ENCODE data around the gene CARD11. TPM values are rescaled to one million over a fixed set of nuclear protein-coding genes. Genes with fewer than 3 reads are reported as not detected.

Gene CARD11
- total RNA-seq, 4 donors from 2014 or later = 0.24 to 0.38 (median 0.29) TPM; not detected in 1

DNA sequence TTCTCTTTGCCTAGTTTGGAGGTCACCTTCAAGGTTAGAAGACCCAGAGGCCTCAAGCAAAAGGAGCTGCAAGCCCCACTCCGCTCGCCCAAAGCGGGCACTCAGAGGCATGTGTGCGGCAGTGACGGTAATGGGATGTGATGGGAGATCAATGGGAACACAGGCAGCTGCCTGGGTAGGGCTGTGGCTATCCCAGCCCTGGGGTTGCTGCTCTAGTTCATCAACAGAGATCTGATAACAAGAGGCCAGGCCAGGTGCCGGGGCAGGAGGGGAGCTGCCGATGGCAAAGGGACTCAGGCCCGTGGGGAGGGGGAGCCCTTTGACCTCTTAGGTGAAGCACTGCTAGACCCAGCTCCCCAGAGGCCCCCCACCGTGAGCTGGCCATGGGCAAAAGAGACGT, 147.5 kb downstream of the CARD11 start:
- peaks cover 46% of the 10 kb centered on the region for H3K27me3 ChIP-seq

DNA sequence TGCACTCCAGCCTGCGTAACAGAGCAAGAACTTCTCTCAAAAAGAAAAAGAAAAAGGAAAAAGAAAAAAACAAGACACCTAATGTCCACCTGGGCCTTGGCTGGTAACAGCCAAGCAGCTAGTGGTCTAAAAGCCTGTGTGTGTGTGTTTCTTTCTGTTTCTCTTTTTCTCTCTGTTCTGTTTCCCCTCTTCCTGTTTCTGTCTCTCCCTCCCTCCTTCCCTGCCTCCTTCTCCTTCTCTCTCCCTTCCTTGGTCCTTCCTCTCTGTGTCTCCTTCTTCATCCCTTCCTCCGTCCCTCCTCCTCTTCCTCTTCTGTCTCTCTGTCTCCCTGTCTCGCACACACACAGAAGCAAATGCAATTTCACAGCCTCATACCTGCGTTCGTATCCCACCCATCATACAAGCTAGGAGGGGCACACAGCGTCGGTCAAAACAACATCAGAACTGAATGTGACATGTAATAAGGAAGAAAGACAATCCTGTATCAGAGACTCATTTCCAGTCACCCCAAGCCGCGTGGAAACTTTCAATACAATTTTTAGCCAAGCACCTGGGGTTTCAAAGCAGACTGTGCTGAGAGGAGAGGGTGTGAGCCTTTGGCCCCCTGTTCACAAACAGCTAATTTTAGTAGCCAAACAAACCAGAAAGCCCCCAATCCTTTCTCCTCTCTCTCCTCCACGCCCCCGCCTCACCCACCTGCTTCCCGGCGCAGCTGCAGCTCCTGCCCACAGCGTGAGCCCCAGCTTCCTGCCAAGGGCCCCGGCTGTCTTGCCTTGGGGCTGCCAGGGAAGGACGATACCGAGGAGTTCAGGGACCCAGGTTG, 149.3 kb downstream of the CARD11 start:
- 37% methylated on average over 15 of the region's 17 CpGs for WGBS
- no peak overlapping the region for H3K4me3 ChIP-seq
- TF ChIP-seq, protein P1, sequence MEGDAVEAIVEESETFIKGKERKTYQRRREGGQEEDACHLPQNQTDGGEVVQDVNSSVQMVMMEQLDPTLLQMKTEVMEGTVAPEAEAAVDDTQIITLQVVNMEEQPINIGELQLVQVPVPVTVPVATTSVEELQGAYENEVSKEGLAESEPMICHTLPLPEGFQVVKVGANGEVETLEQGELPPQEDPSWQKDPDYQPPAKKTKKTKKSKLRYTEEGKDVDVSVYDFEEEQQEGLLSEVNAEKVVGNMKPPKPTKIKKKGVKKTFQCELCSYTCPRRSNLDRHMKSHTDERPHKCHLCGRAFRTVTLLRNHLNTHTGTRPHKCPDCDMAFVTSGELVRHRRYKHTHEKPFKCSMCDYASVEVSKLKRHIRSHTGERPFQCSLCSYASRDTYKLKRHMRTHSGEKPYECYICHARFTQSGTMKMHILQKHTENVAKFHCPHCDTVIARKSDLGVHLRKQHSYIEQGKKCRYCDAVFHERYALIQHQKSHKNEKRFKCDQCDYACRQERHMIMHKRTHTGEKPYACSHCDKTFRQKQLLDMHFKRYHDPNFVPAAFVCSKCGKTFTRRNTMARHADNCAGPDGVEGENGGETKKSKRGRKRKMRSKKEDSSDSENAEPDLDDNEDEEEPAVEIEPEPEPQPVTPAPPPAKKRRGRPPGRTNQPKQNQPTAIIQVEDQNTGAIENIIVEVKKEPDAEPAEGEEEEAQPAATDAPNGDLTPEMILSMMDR (IDR thresholded peaks at IDR 0.05) = no peak
- no peak for TF ChIP-seq EP300 (IDR thresholded peaks at IDR 0.05)
- TF ChIP-seq POLR2A (IDR thresholded peaks at IDR 0.05) = no peak
- no peak for TF ChIP-seq POLR2AphosphoS5 (IDR thresholded peaks at IDR 0.05)
- no peaks in the 10 kb centered on the region for H3K4me1 ChIP-seq
- no peaks in the 10 kb centered on the region for H3K36me3 ChIP-seq
- peaks cover 48% of the 10 kb centered on the region for H3K27me3 ChIP-seq
- DNase-seq (ENCODE audit: low spot score in 2 of 2) = no peak
- H3K9me3 ChIP-seq = no peaks in the 10 kb centered on the region
- H3K27ac ChIP-seq = no peak overlapping the region

More for the DNA sequence above, 147.5 kb downstream of the CARD11 start:
- no peaks in the 10 kb centered on the region for H3K4me1 ChIP-seq
- TF ChIP-seq, protein P1 (IDR thresholded peaks at IDR 0.05) = no peak
- no peak for TF ChIP-seq POLR2A (IDR thresholded peaks at IDR 0.05)
- no peak for TF ChIP-seq EP300 (IDR thresholded peaks at IDR 0.05)
- no peak for TF ChIP-seq POLR2AphosphoS5 (IDR thresholded peaks at IDR 0.05)
- no peak overlapping the region for H3K4me3 ChIP-seq
- WGBS = 73% methylated on average over 10 of the region's 10 CpGs
- H3K36me3 ChIP-seq = no peaks in the 10 kb centered on the region
- H3K27ac ChIP-seq = no peak overlapping the region
- no peaks in the 10 kb centered on the region for H3K9me3 ChIP-seq
- DNase-seq (ENCODE audit: low spot score in 2 of 2) = no peak

DNA sequence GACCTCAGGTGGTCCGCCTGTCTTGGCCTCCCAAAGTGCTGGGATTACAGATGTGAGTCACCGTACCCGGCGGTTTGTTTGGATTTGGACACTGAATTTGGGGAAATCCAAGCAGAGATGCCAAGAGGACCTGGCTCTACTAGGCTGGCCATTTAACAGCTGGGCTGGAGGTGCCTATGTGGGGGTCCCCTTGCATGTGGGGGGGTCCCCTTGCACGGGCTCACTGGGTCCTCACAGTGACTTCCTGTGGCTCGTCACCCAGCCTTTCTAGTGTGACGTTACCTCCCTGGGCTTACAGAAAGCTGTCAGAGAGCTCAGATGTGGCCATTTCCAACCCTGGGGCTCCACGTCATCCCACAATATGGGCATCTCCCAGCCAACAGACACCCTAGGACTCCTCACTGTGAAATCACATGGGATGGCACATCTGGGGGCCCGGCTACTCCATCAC, 150.2 kb downstream of the CARD11 start:
- H3K9me3 ChIP-seq = no peaks in the 10 kb centered on the region
- no peak overlapping the region for H3K4me3 ChIP-seq
- no peaks in the 10 kb centered on the region for H3K4me1 ChIP-seq
- DNase-seq (ENCODE audit: low spot score in 2 of 2) = no peak
- H3K27me3 ChIP-seq = peaks cover 48% of the 10 kb centered on the region
- WGBS = 62% methylated on average over 8 of the region's 9 CpGs
- TF ChIP-seq POLR2A (IDR thresholded peaks at IDR 0.05) (no peak), POLR2AphosphoS5 (IDR thresholded peaks at IDR 0.05) (no peak), EP300 (IDR thresholded peaks at IDR 0.05) (no peak)
- TF ChIP-seq, protein P1 (IDR thresholded peaks at IDR 0.05) = no peak
- H3K36me3 ChIP-seq = no peaks in the 10 kb centered on the region
- H3K27ac ChIP-seq = no peak overlapping the region

DNA sequence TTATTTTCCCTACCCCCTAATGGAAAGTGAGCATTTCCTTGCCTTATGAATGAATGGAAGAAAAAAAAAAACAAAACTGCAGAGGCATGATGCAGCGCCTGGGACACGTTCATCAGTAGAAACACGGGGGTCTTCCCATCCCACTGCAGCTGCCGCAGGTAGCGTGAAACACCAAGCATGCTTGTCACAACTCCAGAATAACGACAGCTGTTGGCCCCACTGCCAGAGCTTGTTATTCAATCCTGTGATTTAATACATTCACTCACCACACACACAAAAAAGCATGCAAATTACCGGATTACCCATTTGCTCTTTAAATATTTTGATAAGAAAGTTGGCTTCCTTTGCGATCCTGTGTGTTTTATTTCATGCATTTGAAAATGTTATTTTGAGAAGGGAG, 151.1 kb downstream of the CARD11 start:
- TF ChIP-seq POLR2A (IDR thresholded peaks at IDR 0.05) (no peak), POLR2AphosphoS5 (IDR thresholded peaks at IDR 0.05) (no peak), EP300 (IDR thresholded peaks at IDR 0.05) (no peak)
- TF ChIP-seq, protein P1 (IDR thresholded peaks at IDR 0.05) = no peak
- no peak overlapping the region for H3K4me3 ChIP-seq
- H3K36me3 ChIP-seq = no peaks in the 10 kb centered on the region
- no peaks in the 10 kb centered on the region for H3K9me3 ChIP-seq
- H3K27ac ChIP-seq = no peak overlapping the region
- no peak for DNase-seq (ENCODE audit: low spot score in 2 of 2)
- H3K4me1 ChIP-seq = no peaks in the 10 kb centered on the region
- WGBS = 40% methylated on average over 8 of the region's 8 CpGs
- H3K27me3 ChIP-seq = peaks cover 45% of the 10 kb centered on the region

DNA sequence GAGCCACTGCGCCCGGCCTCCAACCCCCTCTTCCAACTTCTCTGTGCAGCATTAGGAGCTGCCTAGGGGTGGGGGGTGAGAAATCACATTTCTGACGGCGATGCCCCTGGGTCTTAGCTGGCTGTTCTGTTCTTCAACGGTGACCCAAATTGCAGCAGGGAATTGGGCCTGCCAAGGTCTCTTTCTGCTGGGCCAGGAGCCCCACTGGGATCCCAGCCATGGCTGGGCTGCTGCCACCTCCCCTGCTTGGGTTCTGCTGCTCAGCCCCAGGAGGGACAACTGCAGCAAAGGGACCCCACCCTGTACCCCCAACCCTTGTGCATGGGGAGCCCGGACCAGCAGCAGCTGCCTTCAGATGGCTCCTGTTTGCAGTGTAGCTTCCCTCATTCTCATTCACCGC, 155.9 kb downstream of the CARD11 start:
- Histone ChIP-seq H3K9me3 (no peaks in the 10 kb centered on the region), H3K36me3 (no peaks in the 10 kb centered on the region), H3K27me3 (peaks cover 8% of the 10 kb centered on the region), H3K4me1 (no peaks in the 10 kb centered on the region), H3K27ac (no peak overlapping the region), H3K4me3 (no peak overlapping the region)
- TF ChIP-seq POLR2A (IDR thresholded peaks at IDR 0.05) (no peak), EP300 (IDR thresholded peaks at IDR 0.05) (no peak), POLR2AphosphoS5 (IDR thresholded peaks at IDR 0.05) (no peak)
- TF ChIP-seq, protein P1 (IDR thresholded peaks at IDR 0.05) = no peak
- DNase-seq (ENCODE audit: low spot score in 2 of 2) = no peak
- WGBS = 65% methylated on average over 4 of the region's 7 CpGs

Data from suprapubic skin (tissue), 4 donors.